Tibial nerve (tissue), 4 donors: ENCODE results near the gene CLDN10. TPM values are rescaled to one million over a fixed set of nuclear protein-coding genes. Genes with fewer than 3 reads are reported as not detected.

ENCODE experiments used
- DNase-seq, 2 donors: peaks; one replicate each; pipeline ENCODE4 v3.0.0-alpha.2; 2019; ENCODE audit warnings: low spot score in 2 of 2
- H3K27ac ChIP-seq, 4 donors: fragments of 200-600 bp; sonication (generic) in 3 of 4; one replicate each; pipeline ENCODE4 v1.5.1; 2017 to 2019; ENCODE audit warnings: mild to moderate bottlenecking in 1 of 4
- H3K27me3 ChIP-seq, 2 donors: fragments of 200-600 bp; sonication (generic) in 1 of 2; one replicate each; pipeline versions ENCODE4 v1.5.1 to v1.6.0; 2017 to 2019
- H3K36me3 ChIP-seq, 3 donors: fragments of 200-600 bp; sonication (generic); one replicate each; pipeline ENCODE4 v1.5.1; 2018 to 2019
- H3K4me1 ChIP-seq, 4 donors: fragments of 200-600 bp; sonication (generic) in 3 of 4; one replicate each; pipeline ENCODE4 v1.5.1; 2017 to 2019
- H3K4me3 ChIP-seq, 4 donors: fragments of 200-600 bp; sonication (generic) in 3 of 4; one replicate each; pipeline ENCODE4 v1.5.1; 2017 to 2019; ENCODE audit warnings: mild to moderate bottlenecking in 1 of 4, moderate library complexity in 1 of 4
- H3K9me3 ChIP-seq, 4 donors: fragments of 200-600 bp; sonication (generic) in 3 of 4; one replicate each; pipeline ENCODE4 v1.5.1; 2017 to 2019
- EP300 ChIP-seq, 2 donors: sonication (generic); formaldehyde crosslinking; IDR thresholded peaks; one replicate each; pipeline ENCODE4 v1.6.1; 2017; ENCODE audit warnings: antibody characterized with exemption in 2 of 2, mild to moderate bottlenecking in 1 of 2
- POLR2A ChIP-seq, 2 donors: fragments of 450-650 bp; IDR thresholded peaks; one replicate each; pipeline ENCODE4 v1.6.1; 2017; ENCODE audit warnings: antibody characterized with exemption in 2 of 2, mild to moderate bottlenecking in 2 of 2, moderate library complexity in 2 of 2
- WGBS, 2 donors: methylation state at CpG; one replicate each; pipeline ENCODE4 v1.1.5; 2018; 5-methylcytosine and 5-hydroxymethylcytosine counted together
- total RNA-seq, 4 donors: library from RNA; depleted of rRNA; stranded (reverse); fragments of >200 nt; gene quantifications; one replicate each; pipeline ENCODE4 v1.1.0, GENCODE V29; 2016
- TF ChIP-seq, protein P1 (sequence below), 5 experiments: fragments of 200-600 bp in 3 of 5; fragments of 450-650 bp in 2 of 5; sonication (generic) in 3 of 5; IDR thresholded peaks; one replicate each; pipeline ENCODE4 v1.5.1; 2016 to 2019; ENCODE audit warnings: antibody characterized with exemption in 5 of 5, mild to moderate bottlenecking in 3 of 5, moderate library complexity in 2 of 5

Gene CLDN10
- total RNA-seq, 4 donors from 2014 or later, result 0.44 TPM; not detected in 3

- Histone ChIP-seq H3K4me3 (no peak overlapping the region), H3K36me3 (no peaks in the 10 kb centered on the region), H3K27me3 (no peaks in the 10 kb centered on the region), H3K9me3 (no peaks in the 10 kb centered on the region), H3K27ac (no peak overlapping the region), H3K4me1 (no peaks in the 10 kb centered on the region)
- no peak for TF ChIP-seq POLR2A (IDR thresholded peaks at IDR 0.05)
- no peak for TF ChIP-seq EP300 (IDR thresholded peaks at IDR 0.05)
- DNase-seq, result no peak
- 26 to 45% methylated on average over 2 of the region's 2 CpGs for WGBS, 2 donors
Observed at GRCh38 chr13:95516021-95516420, 36.5 kb upstream of the CLDN10 start.

- no peaks in the 10 kb centered on the region for H3K36me3 ChIP-seq
- no peaks in the 10 kb centered on the region for H3K4me1 ChIP-seq
- H3K27ac ChIP-seq, result no peak overlapping the region
- H3K9me3 ChIP-seq, result peaks cover 0 to 3% (median 0%) of the 10 kb centered on the region in 4 donors
- DNase-seq, result no peak
- H3K27me3 ChIP-seq, result no peaks in the 10 kb centered on the region
- TF ChIP-seq, protein P1, sequence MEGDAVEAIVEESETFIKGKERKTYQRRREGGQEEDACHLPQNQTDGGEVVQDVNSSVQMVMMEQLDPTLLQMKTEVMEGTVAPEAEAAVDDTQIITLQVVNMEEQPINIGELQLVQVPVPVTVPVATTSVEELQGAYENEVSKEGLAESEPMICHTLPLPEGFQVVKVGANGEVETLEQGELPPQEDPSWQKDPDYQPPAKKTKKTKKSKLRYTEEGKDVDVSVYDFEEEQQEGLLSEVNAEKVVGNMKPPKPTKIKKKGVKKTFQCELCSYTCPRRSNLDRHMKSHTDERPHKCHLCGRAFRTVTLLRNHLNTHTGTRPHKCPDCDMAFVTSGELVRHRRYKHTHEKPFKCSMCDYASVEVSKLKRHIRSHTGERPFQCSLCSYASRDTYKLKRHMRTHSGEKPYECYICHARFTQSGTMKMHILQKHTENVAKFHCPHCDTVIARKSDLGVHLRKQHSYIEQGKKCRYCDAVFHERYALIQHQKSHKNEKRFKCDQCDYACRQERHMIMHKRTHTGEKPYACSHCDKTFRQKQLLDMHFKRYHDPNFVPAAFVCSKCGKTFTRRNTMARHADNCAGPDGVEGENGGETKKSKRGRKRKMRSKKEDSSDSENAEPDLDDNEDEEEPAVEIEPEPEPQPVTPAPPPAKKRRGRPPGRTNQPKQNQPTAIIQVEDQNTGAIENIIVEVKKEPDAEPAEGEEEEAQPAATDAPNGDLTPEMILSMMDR (IDR thresholded peaks at IDR 0.05), result no peak
- TF ChIP-seq EP300 (IDR thresholded peaks at IDR 0.05), result no peak
- TF ChIP-seq POLR2A (IDR thresholded peaks at IDR 0.05), result no peak
- WGBS, 2 donors, result 9 to 36% methylated on average over 3 of the region's 3 CpGs
- H3K4me3 ChIP-seq, result no peak overlapping the region
Observed at GRCh38 chr13:95516492-95516891, 36.0 kb upstream of the CLDN10 start.

DNA sequence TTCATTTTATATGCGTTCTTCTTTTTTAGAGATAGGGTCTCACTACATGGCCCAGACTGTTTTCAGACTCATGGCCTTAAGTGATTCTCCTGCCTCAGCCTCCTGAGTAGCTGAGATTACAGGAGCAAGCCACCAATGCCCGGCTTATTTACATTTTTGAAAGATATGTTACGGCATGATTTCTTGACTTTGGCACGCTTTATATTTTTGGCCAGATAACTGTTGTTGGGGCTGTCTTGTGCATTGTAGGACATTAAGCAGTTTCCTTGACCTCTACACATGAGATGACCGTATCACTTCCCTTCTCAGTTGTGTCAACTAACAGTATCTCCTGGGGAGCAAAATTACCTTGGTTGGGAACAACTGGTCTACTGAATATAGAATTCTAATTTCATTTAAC, 28.9 kb upstream of the CLDN10 start:
- no peak for DNase-seq
- TF ChIP-seq, protein P1 (IDR thresholded peaks at IDR 0.05), result no peak
- no peak for TF ChIP-seq POLR2A (IDR thresholded peaks at IDR 0.05)
- no peak for TF ChIP-seq EP300 (IDR thresholded peaks at IDR 0.05)
- Histone ChIP-seq H3K4me3 (no peak overlapping the region), H3K27ac (no peak overlapping the region), H3K4me1 (no peaks in the 10 kb centered on the region), H3K27me3 (no peaks in the 10 kb centered on the region), H3K36me3 (no peaks in the 10 kb centered on the region), H3K9me3 (peaks cover 0 to 7% (median 3%) of the 10 kb centered on the region in 4 donors)
- WGBS, 2 donors, result 77 to 81% methylated on average over 5 of the region's 5 CpGs

DNA sequence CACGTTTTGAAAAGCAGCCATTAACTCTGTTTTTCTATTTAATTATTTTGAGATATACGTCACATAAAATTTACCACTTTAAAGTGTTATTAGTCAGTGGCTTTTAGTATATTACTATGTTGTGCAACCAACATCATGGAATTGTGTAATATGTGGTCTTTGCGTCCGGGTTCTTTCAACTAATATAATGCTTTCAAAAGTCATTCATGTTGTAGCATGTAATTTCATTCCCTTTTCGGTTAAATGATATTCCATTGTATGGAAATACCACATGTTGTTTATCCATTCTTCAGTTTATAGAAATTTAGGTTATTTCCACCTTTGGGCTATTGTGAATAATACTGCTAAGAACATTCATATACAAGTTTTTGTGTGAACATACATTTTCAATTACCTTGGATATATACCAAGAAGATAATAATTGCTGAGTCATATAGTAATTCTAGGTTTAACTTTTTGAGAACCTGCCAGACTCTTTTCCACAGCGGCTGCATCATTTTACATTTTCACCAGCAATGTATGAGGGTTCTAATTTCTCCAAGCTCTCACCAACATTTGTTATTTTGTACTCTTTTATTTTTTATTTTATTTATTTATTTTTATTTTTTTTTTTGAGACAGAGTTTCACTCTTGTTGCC, 28.1 kb upstream of the CLDN10 start:
- no peak overlapping the region for H3K4me3 ChIP-seq
- TF ChIP-seq, protein P1 (IDR thresholded peaks at IDR 0.05), result no peak
- no peak for TF ChIP-seq POLR2A (IDR thresholded peaks at IDR 0.05)
- no peak for TF ChIP-seq EP300 (IDR thresholded peaks at IDR 0.05)
- no peak for DNase-seq
- H3K27ac ChIP-seq, result no peak overlapping the region
- H3K27me3 ChIP-seq, result no peaks in the 10 kb centered on the region
- no peaks in the 10 kb centered on the region for H3K4me1 ChIP-seq
- H3K36me3 ChIP-seq, result no peaks in the 10 kb centered on the region
- 39 to 43% methylated on average over 6 of the region's 6 CpGs for WGBS, 2 donors
- peaks cover 0 to 7% (median 3%) of the 10 kb centered on the region in 4 donors for H3K9me3 ChIP-seq

DNA sequence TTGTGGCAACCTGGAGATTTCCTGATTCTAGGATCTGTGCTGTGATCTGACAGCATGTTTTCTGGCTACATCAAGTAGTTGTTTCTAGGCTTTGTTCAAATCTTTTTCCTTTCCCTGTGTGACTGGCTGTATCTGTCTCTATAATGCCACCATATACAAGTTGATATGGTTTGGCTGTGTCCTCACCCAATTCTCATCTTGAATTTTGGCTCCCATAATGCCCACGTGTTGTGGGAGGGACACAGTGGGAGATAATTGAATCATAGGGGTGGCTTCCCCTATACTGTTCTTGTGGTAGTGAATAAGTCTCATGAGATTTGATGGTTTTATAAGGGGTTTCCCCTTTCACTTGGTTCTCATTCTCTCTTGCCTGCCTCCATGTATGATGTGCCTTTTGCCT, 24.6 kb upstream of the CLDN10 start:
- 61 to 74% methylated on average over 1 of the region's 1 CpG for WGBS, 2 donors
- TF ChIP-seq, protein P1 (IDR thresholded peaks at IDR 0.05), result no peak
- TF ChIP-seq EP300 (IDR thresholded peaks at IDR 0.05), result no peak
- TF ChIP-seq POLR2A (IDR thresholded peaks at IDR 0.05), result no peak
- H3K9me3 ChIP-seq, result no peaks in the 10 kb centered on the region
- no peaks in the 10 kb centered on the region for H3K4me1 ChIP-seq
- no peak for DNase-seq
- H3K4me3 ChIP-seq, result no peak overlapping the region
- no peak overlapping the region for H3K27ac ChIP-seq
- no peaks in the 10 kb centered on the region for H3K36me3 ChIP-seq
- no peaks in the 10 kb centered on the region for H3K27me3 ChIP-seq
